K562 (cell line): ENCODE results near the gene RMC1. TPM values are rescaled to one million over a fixed set of nuclear protein-coding genes. Genes with fewer than 3 reads are reported as not detected.

Source experiments
- ARNT ChIP-seq, 2 experiments: fragments of 450-650 bp; IDR thresholded peaks; 2 replicates each; pipeline ENCODE4 v1.6.1; 2016; ENCODE audit warnings: mild to moderate bottlenecking in 1 of 2
- BRD9 ChIP-seq: fragments of 450-650 bp; IDR thresholded peaks from 2 replicates; pipeline ENCODE4 v1.6.1; 2018; ENCODE audit warnings: low read depth; ENCODE audit not compliant: partially characterized antibody
- EP400 ChIP-seq: fragments of 450-650 bp; IDR thresholded peaks from 2 replicates; pipeline ENCODE4 v1.6.1; 2017; ENCODE audit warnings: antibody characterized with exemption, mild to moderate bottlenecking, moderate library complexity
- ETS2 ChIP-seq: IDR thresholded peaks from 2 replicates; pipeline ENCODE4 v1.6.1; 2016; ENCODE audit warnings: borderline replicate concordance, missing genetic modification characterization, mild to moderate bottlenecking, moderate library complexity, missing compliant biosample characterization; ENCODE audit not compliant: poor library complexity, severe bottlenecking
- FOSL1 ChIP-seq: fragments of 200-800 bp; sonication (Bioruptor generic); conservative IDR thresholded peaks from 2 replicates; pipeline ENCODE4 v1.6.1; 2016; ENCODE audit warnings: missing genetic modification characterization, missing compliant biosample characterization
- FOXP4 ChIP-seq: sonication (generic); formaldehyde crosslinking; IDR thresholded peaks from 2 replicates; pipeline ENCODE4 v1.8.0; 2022; ENCODE audit warnings: mild to moderate bottlenecking, missing genetic modification reagents, borderline replicate concordance
- MTA2 ChIP-seq: fragments of 450-650 bp; IDR thresholded peaks from 2 replicates; pipeline ENCODE4 v1.6.1; 2016; ENCODE audit warnings: low read depth
- NFATC3 ChIP-seq: fragments of 450-650 bp; IDR thresholded peaks from 2 replicates; pipeline ENCODE4 v1.6.1; 2017; ENCODE audit warnings: mild to moderate bottlenecking
- NFE2L1 ChIP-seq: fragments of 450-650 bp; IDR thresholded peaks from 2 replicates; pipeline ENCODE4 v1.6.1; 2016; ENCODE audit warnings: missing genetic modification characterization, low read depth, mild to moderate bottlenecking, missing compliant biosample characterization, moderate library complexity, borderline replicate concordance
- RBM34 ChIP-seq: fragments of 200-400 bp; formaldehyde crosslinking; IDR thresholded peaks from 2 replicates; pipeline ENCODE4 v1.6.1; 2018; ENCODE audit warnings: low read length, borderline replicate concordance; ENCODE audit not compliant: insufficient read depth
- RFX1 ChIP-seq: fragments of 450-650 bp; IDR thresholded peaks from 2 replicates; pipeline ENCODE4 v1.6.1; 2016; ENCODE audit warnings: mild to moderate bottlenecking, moderate library complexity
- SMARCA4 ChIP-seq: fragments of 450-650 bp; IDR thresholded peaks from 2 replicates; pipeline ENCODE4 v1.6.1; 2016
- SMARCC2 ChIP-seq: fragments of 450-650 bp; IDR thresholded peaks from 2 replicates; pipeline ENCODE4 v1.6.1; 2017; ENCODE audit warnings: antibody characterized with exemption, moderate library complexity, mild to moderate bottlenecking, low read depth
- SNRNP70 ChIP-seq: fragments of 200-400 bp; formaldehyde crosslinking; optimal IDR thresholded peaks from 2 replicates; pipeline ENCODE3; 2017; ENCODE audit warnings: low read depth, low read length
- TCF3 ChIP-seq: sonication (generic); formaldehyde crosslinking; IDR thresholded peaks from 2 replicates; pipeline ENCODE4 v1.4.0; 2020; ENCODE audit warnings: mild to moderate bottlenecking, missing genetic modification reagents
- TEAD4 ChIP-seq, 2 experiments: sonication (generic) in 1 of 2; formaldehyde crosslinking in 1 of 2; IDR thresholded peaks; 2 replicates each; pipeline versions ENCODE4 v1.6.1 to v1.8.0; 2012 to 2022; ENCODE audit warnings: borderline replicate concordance in 1 of 2, inconsistent platforms in 1 of 2, low read length in 1 of 2, mild to moderate bottlenecking in 1 of 2, missing genetic modification reagents in 1 of 2
- ZFP36 ChIP-seq: fragments of 150-350 bp; IDR thresholded peaks from 2 replicates; pipeline ENCODE4 v1.6.1; 2018; ENCODE audit warnings: low read length, low read depth; ENCODE audit not compliant: partially characterized antibody
- ZNF239 ChIP-seq: fragments of 250-450 bp; sonication (Bioruptor Pico); IDR thresholded peaks from 2 replicates; pipeline ENCODE4 v1.4.0; 2020; ENCODE audit warnings: mild to moderate bottlenecking
- ZNF282 ChIP-seq: sonication (generic); formaldehyde crosslinking; IDR thresholded peaks from 2 replicates; pipeline ENCODE4 v1.8.1; 2023; ENCODE audit warnings: missing genetic modification reagents
- ZNF324 ChIP-seq: fragments of 250-450 bp; sonication (Bioruptor Pico); IDR thresholded peaks from 2 replicates; pipeline ENCODE4 v1.4.0; 2020; ENCODE audit warnings: mild to moderate bottlenecking
- polyA plus RNA-seq, 8 experiments: library from polyadenylated mRNA; depleted of rRNA in 4 of 8; stranded (reverse) in 5 of 8; unstranded in 3 of 8; fragments of >200 nt; fragmentation: Nextera tagmentation in 2 of 8; fragmentation: Illumina TruSeq in 1 of 8; extraction: Ambion mirVana in 2 of 8; extraction: Trizol in 1 of 8; gene quantifications; 2 replicates each; pipeline versions ENCODE4 v1.2.1 to v1.2.3, GENCODE V29; 2011 to 2014; ENCODE audit warnings: inconsistent platforms in 1 of 8, missing spikeins in 1 of 8
- total RNA-seq, 7 experiments: library from RNA; depleted of rRNA in 6 of 7; stranded (reverse); fragments of >200 nt in 6 of 7; fragmentation: Illumina TruSeq in 2 of 7; extraction: Trizol in 2 of 7; gene quantifications; 2 replicates each; pipeline versions ENCODE4 v1.2.1 to v1.2.3, GENCODE V29; 2011 to 2021; ENCODE audit warnings: low replicate concordance in 1 of 7

RMC1 gene
- total and polyA plus RNA-seq, 9 of the 15 experiments (the other 6 are each of a cell fraction or from before 2014, with no cell fraction given): 7.5 to 42.4 (median 35.5) TPM

- TF ChIP-seq NFE2L1 (tag) (peak; percentile 86), SMARCA4 (peak; percentile 95), TCF3 (peak; percentile 62), SMARCC2 (peak; percentile 80), ETS2 (tag) (no peak), ZFP36 (peak; percentile 23), NFATC3 (peak; percentile 56; the same call in 1 of the 2 replicates), ARNT (IDR thresholded peaks at IDR 0.05) (peak; percentile 57 to 58; a peak in 2 of 4 replicates), FOSL1 (tag) (peak; percentile 53), RFX1 (no peak), TEAD4 (IDR thresholded peaks at IDR 0.05; ENCODE audit: low read length) (peak; percentile 48; the same call in 1 of the 2 replicates), TEAD4 (CRISPR knock-in tag; IDR thresholded peaks at IDR 0.05; ENCODE audit: borderline replicate concordance) (0 out of 2 replicates have a peak, but pooled peaks have one; percentile 29), ZNF282 (CRISPR knock-in tag) (no peak), ZNF324 (CRISPR knock-in tag) (no peak), EP400 (peak; percentile 87), SNRNP70 (no peak), RBM34 (no peak), BRD9 (peak; percentile 85), ZNF239 (CRISPR knock-in tag) (no peak; the same call in 1 of the 2 replicates), FOXP4 (CRISPR knock-in tag) (no peak), MTA2 (0 out of 2 replicates have a peak, but pooled peaks have one; percentile 49)
Measured at GRCh38 chr18:23528580-23529472, 25.5 kb downstream of the RMC1 start (continued).
